ENCODE results near the gene ATF7IP2.
"Not testable (repeated sequence)": the region's sequence is repeated elsewhere in the genome, so short reads cannot be mapped to it uniquely, and the experiment has no call there.

ATF7IP2 gene

DNA sequence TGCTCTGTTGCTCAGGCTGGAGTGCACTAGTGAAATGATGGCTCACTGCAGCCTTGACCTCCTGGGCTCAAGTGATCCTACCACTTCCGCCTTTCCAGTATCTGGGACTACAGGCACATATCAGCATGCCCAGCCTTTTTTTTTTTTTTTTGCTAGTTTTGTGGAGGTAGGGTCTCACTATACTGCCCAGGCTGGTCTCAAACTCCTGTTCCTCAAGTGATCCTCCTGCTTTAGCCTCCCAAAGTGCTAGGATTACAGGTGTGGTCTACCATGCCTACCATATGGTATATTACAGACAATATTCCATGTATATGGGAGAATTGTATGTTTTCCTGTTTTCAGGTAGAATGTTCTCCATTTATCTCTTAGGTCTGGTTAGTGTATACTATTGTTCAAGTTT lies 12.3 kb upstream of the ATF7IP2 start:
- DNase-seq (ENCODE audit: low read depth): no peak

DNA sequence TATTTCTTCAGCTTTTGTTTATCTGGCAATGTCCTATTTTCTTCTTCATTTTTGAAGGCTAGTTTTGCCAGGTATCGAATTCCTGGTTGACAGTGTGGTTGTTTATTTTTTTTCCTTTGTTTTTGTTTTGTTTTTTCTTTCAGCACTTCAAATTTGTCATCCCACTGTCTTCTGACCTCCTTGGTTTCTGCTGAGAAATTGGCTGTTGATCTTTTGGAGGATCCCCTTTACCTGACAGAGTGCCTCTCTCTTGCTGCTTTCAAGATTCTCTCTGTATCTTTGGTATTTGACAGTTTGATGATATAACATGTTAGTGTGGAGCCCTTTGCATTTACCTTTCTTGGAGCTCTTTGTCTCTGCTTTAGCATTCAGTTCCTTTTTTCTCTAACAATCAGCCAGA lies 9.6 kb upstream of the ATF7IP2 start:
- no peak for DNase-seq (ENCODE audit: low read depth)

DNA sequence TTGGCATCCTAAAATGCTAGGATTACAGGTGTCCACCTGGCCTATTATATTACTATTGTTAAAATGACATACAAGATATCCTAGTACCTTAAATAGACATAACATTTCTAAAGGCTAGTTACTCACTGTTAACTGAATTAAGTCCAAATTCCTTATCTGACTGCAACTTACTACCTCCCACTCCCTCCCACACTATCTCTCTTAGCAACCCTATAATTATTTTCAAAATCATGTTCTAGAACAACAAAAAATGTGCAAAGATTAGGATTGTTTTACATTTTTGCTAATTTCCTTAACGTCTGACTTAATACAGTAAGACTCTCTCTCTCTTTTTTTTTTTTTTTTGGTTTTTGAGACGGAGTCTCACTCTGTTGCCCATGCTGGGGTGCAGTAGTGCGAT lies 2.2 kb upstream of the ATF7IP2 start:
- no peak for DNase-seq (ENCODE audit: low read depth)

DNA sequence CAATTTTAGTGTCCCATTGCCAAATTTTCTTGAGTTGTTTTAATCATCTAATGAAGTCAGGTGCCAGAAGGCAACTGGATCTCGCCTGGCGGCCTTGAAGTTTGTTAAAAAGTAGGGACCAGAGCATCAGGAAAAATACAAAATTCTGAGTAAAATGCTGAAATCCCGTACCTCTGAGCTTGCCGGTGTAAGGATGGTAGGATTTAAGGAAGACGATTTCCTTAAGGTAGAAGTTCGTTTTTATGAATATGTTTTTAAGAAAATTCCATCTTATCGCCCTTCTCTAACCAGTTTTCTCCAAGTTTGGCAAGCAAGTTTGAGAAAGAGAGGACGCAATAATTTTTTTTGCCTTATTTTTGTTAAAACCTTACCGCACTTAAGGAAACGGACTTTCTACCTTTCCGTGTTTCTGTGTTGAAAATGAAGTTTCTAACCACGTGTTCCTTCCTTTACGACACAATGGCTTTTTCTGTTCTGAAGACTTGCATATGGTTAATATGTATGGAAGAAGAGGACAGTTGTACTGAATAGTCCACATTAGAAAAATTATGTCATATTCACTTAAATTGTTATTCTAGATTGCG lies 748 bp downstream of the ATF7IP2 start:
- no peak for DNase-seq (ENCODE audit: low read depth)

- no peak for DNase-seq (ENCODE audit: low read depth)
These were observed 1.3 kb downstream of the ATF7IP2 start for GRCh38 chr16:10387188-10387617.

GRCh38 chr16:10388988-10389387 lies 3.1 kb downstream of the ATF7IP2 start:
- no peak for DNase-seq (ENCODE audit: low read depth)

DNA sequence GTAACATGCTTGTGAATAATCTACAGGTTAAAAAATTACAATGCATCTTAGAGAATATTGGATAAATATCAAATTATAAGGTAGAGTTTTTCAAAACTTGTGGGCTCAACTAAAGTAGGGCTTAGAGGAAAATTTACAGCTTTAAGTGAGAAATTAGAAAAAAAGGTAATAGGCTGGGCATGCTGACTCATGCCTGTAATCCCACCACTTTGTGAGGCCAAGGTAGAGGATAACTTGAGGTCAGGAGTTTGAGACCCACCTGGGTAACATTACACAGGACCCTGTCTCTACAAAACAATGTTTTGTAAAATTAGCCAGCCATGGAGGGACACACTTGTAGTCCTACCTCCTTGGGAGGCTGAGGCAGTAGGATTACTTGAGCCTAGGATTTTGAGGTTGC lies 4.5 kb downstream of the ATF7IP2 start:
- no peak for DNase-seq (ENCODE audit: low read depth)

GRCh38 chr16:10390867-10391266 lies 5.0 kb downstream of the ATF7IP2 start:
- no peak for DNase-seq (ENCODE audit: low read depth)

DNA sequence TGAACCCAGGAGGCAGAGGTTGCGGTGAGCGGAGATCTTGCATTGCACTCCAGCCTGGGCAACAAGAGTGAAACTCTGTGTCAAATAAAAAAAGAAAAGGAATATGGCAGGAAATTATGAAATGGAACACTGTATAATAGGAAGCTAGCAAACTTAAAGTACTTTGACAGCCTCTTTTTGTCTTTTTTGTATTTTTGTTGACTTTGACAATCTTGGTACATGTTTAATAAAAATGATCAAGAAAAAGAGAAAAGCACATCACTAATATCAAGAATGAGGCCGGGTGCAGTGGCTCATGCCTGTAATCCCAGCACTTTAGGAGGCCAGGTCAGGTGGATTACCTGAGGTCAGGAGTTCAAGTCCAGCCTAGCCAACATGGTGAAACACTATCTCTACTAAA lies 5.5 kb downstream of the ATF7IP2 start:
- no peak for DNase-seq (ENCODE audit: low read depth)

- DNase-seq (ENCODE audit: low read depth): no peak
These were observed 17.1 kb downstream of the ATF7IP2 start for GRCh38 chr16:10402975-10403374.

GRCh38 chr16:10405386-10405939 lies 19.6 kb downstream of the ATF7IP2 start:
- no peak for DNase-seq (ENCODE audit: low read depth)

GRCh38 chr16:10408824-10409381 lies 23.0 kb downstream of the ATF7IP2 start:
- no peak for DNase-seq (ENCODE audit: low read depth)

DNA sequence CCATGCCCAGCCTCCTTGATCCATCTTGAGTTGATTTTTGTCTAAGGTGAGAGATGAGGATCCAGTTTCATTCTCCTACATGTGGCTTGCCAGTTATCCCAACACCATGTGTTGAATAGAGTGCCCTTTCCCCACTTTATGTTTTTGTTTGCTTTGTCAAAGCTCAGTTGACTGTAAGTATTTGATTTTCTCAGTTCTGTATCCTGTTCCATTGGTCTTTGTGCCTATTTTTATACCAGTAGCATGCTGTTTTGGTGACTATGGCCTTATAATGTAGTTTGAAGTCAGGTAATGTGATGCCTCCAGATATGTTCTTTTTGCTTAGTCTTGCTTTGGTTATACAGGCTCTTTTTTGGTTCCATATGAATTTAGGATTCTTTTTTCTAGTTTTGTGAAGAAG lies 23.9 kb downstream of the ATF7IP2 start:
- DNase-seq (ENCODE audit: low read depth): not testable (repeated sequence)

GRCh38 chr16:10410469-10410868 lies 24.6 kb downstream of the ATF7IP2 start:
- no peak for DNase-seq (ENCODE audit: low read depth)

DNA sequence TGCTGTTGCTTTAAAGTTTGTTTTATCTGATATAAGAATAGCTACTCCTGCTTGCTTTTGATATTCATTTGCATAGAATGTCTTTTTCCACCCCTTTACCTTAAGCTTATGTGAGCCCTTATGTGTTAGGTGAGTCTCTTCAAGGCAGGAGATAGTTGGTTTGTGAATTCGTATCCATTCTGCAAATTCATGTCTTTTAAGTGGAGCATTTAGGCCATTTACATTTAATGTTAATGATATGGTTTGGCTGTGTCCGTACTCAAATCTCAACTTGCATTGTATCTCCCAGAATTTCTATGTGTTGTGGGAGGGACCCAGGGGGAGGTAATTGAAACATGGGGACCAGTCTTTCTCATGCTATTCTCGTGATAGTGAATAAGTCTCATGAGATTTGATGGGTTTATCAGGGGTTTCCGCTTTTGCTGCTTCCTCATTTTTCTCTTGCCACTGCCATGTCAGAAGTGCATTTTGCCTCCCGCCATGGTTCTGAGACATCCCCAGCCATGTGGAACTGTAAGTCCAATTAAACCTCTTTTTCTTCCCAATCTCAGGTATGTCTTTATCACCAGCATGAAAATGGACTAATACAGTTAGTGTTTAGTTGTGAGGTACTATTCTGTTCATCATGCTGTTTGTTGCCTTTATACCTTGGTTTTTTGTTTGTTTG lies 27.2 kb downstream of the ATF7IP2 start:
- DNase-seq (ENCODE audit: low read depth): no peak

DNA sequence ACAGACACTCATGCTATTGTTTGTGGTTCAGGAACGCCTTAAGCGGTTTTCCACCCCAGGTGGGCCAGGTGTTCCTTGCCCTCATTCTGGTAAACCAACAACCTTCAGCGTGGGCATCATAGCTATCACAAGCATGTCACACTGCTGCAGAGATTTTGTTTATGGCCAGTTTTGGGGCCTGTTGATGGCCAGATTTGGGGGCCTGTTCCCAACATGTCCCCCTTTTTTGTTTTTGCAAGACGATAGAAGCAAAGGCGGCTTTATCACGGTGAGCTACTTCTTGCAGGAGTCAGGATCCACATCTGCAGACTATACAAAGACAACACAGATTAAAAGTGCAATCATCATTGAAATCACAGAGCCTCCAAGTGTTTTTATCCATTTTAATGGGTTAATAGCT lies 32.3 kb downstream of the ATF7IP2 start:
- not testable (repeated sequence) for DNase-seq (ENCODE audit: low read depth)

DNA sequence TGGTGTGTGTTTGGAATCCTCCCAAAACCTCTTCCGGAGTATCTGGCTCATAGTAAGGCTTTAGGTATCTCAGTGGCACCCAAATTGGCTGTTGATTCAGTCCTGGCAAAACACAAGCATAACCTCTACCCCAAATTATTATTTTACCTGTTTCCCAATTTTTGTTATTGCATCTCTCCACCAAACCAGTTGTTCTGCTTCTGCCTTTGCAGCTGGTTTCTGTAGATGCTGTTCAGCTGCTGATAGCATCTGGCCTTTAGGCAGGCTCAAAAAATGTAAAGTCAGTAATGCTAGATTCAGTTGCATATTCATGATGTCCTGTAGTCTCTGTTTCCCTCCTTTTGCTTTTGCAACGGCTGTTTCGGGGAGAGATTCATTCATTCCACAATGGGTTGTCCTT lies 33.8 kb downstream of the ATF7IP2 start:
- DNase-seq (ENCODE audit: low read depth): no peak

GRCh38 chr16:10421596-10421995 lies 35.7 kb downstream of the ATF7IP2 start:
- DNase-seq (ENCODE audit: low read depth): no peak

DNA sequence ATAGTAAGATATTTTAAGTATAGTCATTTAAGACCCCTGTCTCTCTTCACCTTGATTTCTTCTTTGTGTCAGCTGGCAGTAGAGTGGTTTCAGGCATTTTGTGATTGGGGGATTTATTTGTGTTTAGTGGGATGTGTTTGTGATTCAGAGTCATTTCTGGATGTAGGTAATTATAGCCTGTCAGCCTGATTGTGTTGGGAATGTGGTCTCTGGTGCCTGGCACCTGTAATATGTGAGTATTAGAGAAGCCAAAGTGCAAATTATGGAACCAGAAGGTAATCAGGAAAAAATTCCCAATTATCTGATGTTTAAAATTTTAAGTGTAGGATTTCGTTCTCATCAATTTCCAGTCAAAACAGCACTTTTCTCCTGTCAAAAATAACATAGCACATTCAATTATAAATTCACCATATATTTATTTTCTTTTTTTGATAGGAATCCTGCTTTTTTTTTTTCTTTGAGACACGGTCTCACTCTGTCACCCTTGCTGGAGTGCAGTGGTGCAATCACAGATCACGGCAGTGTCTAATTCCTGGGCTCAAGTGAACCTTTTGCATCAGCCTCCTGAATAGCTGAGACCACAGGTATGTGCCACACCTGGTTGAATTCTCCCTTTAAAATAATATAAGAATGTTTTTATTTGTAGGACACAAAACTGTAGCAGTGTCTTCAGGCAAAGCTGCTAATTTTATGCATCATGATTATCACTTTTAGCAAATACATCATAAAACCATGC lies 42.7 kb downstream of the ATF7IP2 start:
- DNase-seq (ENCODE audit: low read depth): no peak

GRCh38 chr16:10429299-10429969 lies 43.6 kb downstream of the ATF7IP2 start:
- not testable (repeated sequence) for DNase-seq (ENCODE audit: low read depth)

- no peak for DNase-seq (ENCODE audit: low read depth)
These were observed 55.9 kb downstream of the ATF7IP2 start for GRCh38 chr16:10441726-10442125.

- no peak for DNase-seq (ENCODE audit: low read depth)
These were observed 61.4 kb downstream of the ATF7IP2 start for GRCh38 chr16:10447289-10447688.

All from activated gamma-delta T cell treated with anti-CD3 and anti-CD28 coated beads, Interleukin-2, amount 50 U/mL, for 16 hours (primary cell).